Measurements from ENCODE around the gene LOXL4.
A peak's percentile ranks its signal among the peaks of the same experiment; 100 is the strongest.

Gene LOXL4

DNA sequence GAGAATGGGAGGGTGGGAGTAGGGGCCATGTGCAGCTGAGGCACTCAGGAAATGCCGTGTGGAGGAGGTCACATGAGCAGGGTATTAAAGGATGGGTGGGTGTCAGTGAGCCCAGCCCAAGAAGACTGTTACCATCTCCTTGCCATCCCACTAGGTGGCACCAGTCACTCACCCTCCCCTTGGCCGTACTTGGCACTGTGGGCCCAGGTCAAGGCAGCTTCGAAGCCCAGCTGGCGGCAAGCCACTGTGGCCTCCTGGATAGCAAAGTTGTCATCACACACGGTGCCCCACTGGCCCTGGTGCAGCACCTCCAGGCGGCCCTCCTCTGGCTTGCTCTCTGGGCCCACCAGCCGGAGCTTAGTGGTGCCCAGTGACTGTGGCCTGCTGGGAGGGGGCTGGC is 5.4 kb downstream of the LOXL4 start:
- TF ChIP-seq EZH2phosphoT487 (IDR thresholded peaks at IDR 0.05; ENCODE audit: low read depth) = no peak
- TF ChIP-seq, protein P1, sequence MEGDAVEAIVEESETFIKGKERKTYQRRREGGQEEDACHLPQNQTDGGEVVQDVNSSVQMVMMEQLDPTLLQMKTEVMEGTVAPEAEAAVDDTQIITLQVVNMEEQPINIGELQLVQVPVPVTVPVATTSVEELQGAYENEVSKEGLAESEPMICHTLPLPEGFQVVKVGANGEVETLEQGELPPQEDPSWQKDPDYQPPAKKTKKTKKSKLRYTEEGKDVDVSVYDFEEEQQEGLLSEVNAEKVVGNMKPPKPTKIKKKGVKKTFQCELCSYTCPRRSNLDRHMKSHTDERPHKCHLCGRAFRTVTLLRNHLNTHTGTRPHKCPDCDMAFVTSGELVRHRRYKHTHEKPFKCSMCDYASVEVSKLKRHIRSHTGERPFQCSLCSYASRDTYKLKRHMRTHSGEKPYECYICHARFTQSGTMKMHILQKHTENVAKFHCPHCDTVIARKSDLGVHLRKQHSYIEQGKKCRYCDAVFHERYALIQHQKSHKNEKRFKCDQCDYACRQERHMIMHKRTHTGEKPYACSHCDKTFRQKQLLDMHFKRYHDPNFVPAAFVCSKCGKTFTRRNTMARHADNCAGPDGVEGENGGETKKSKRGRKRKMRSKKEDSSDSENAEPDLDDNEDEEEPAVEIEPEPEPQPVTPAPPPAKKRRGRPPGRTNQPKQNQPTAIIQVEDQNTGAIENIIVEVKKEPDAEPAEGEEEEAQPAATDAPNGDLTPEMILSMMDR (IDR thresholded peaks at IDR 0.05; ENCODE audit: low read depth, low read length) = peak; percentile 57
- H3K79me2 ChIP-seq (ENCODE audit: low read length) = no peaks in the 10 kb centered on the region
- no peak overlapping the region for H2AFZ ChIP-seq (ENCODE audit: low read depth, low read length)
- H3K4me1 ChIP-seq (ENCODE audit: low read length) = no peaks in the 10 kb centered on the region
- no peak overlapping the region for H3K4me3 ChIP-seq (ENCODE audit: low read length)
- H3K9me3 ChIP-seq (ENCODE audit: insufficient read depth, low read length) = no peaks in the 10 kb centered on the region
- no peak overlapping the region for H3K27ac ChIP-seq (ENCODE audit: low read length)
- H3K36me3 ChIP-seq (replicated peaks; ENCODE audit: low read depth, low read length) = no peaks in the 10 kb centered on the region
- H3K27me3 ChIP-seq (ENCODE audit: low read depth, low read length) = no peaks in the 10 kb centered on the region
- H3K4me2 ChIP-seq (ENCODE audit: low read length) = no peak overlapping the region
- H3K9ac ChIP-seq (ENCODE audit: low read length) = no peak overlapping the region
- H4K20me1 ChIP-seq (ENCODE audit: insufficient read depth, low read length) = no peaks in the 10 kb centered on the region

DNA sequence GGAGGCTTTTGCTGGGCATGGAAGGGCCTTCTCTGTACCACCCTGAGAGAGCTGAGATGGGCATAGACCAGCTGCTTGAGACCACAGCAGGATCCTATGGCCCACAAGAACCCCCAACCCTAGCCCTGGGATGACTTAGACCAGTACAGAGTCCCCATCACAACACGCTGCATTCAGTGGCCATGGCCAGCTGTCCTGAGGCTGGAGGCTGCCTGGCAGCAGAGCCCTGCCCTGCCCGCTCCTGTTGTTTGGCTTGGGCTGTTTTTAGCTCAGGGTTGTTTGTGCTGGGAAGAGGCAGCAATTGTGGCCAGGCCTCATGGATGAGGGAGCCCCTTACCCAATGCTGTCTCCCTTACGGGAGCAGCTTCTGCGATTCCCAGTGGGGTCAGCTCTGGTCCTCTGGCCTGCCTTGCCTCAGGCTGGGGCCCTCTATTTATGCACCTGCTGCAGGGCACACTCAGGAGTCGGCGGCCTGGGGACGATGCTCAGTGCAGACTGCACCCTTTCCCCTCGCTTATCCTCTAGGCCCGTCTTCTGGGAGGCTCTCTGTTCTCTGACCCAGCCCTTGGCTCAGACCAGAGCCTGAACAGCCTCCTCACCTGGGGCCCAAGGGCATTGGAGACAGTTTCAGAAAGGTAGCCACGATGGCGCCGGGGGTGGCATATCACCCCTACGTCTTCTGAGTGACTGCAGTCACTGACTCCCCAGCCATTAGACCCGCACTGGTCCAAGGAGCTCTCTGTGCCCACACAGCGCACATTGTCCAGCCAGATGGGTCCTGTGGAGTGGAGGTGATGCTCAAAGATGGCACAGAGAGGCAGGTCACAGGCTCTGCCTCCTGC is 6.3 kb downstream of the LOXL4 start:
- TF ChIP-seq, protein P1 (IDR thresholded peaks at IDR 0.05; ENCODE audit: low read depth, low read length) = no peak
- TF ChIP-seq EZH2phosphoT487 (IDR thresholded peaks at IDR 0.05; ENCODE audit: low read depth) = no peak
- no peaks in the 10 kb centered on the region for H3K9me3 ChIP-seq (ENCODE audit: insufficient read depth, low read length)
- H3K4me3 ChIP-seq (ENCODE audit: low read length) = no peak overlapping the region
- H2AFZ ChIP-seq (ENCODE audit: low read depth, low read length) = no peak overlapping the region
- no peaks in the 10 kb centered on the region for H3K27me3 ChIP-seq (ENCODE audit: low read depth, low read length)
- no peak overlapping the region for H3K27ac ChIP-seq (ENCODE audit: low read length)
- H3K4me2 ChIP-seq (ENCODE audit: low read length) = no peak overlapping the region
- H3K79me2 ChIP-seq (ENCODE audit: low read length) = no peaks in the 10 kb centered on the region
- no peaks in the 10 kb centered on the region for H3K4me1 ChIP-seq (ENCODE audit: low read length)
- H4K20me1 ChIP-seq (ENCODE audit: insufficient read depth, low read length) = no peaks in the 10 kb centered on the region
- H3K36me3 ChIP-seq (replicated peaks; ENCODE audit: low read depth, low read length) = no peaks in the 10 kb centered on the region
- no peak overlapping the region for H3K9ac ChIP-seq (ENCODE audit: low read length)

DNA sequence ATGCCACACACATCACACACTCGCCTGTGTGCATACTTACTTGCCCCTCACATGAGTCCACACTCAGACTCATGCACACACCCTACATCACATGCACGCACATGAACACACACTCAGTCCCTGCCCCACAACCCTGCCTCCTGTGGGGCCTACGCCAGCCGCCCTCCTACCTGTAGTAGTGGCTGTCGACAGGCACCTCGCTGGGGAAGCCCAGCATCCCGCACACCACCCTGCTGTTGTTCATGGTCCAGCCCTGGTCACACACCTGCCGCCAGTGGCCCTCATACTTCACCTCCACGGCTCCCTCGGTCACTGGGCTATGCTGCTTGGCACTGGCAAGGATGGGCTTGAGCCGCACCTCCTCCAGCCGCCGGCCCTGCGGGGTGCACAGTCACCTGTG is 7.2 kb downstream of the LOXL4 start:
- H3K4me3 ChIP-seq (ENCODE audit: low read length) = no peak overlapping the region
- no peaks in the 10 kb centered on the region for H3K4me1 ChIP-seq (ENCODE audit: low read length)
- TF ChIP-seq, protein P1 (IDR thresholded peaks at IDR 0.05; ENCODE audit: low read depth, low read length) = no peak
- TF ChIP-seq EZH2phosphoT487 (IDR thresholded peaks at IDR 0.05; ENCODE audit: low read depth) = no peak
- H3K27ac ChIP-seq (ENCODE audit: low read length) = no peak overlapping the region
- H3K4me2 ChIP-seq (ENCODE audit: low read length) = no peak overlapping the region
- H3K9me3 ChIP-seq (ENCODE audit: insufficient read depth, low read length) = no peaks in the 10 kb centered on the region
- no peak overlapping the region for H3K9ac ChIP-seq (ENCODE audit: low read length)
- no peaks in the 10 kb centered on the region for H3K36me3 ChIP-seq (replicated peaks; ENCODE audit: low read depth, low read length)
- no peaks in the 10 kb centered on the region for H4K20me1 ChIP-seq (ENCODE audit: insufficient read depth, low read length)
- H3K79me2 ChIP-seq (ENCODE audit: low read length) = no peaks in the 10 kb centered on the region
- no peaks in the 10 kb centered on the region for H3K27me3 ChIP-seq (ENCODE audit: low read depth, low read length)
- no peak overlapping the region for H2AFZ ChIP-seq (ENCODE audit: low read depth, low read length)

DNA sequence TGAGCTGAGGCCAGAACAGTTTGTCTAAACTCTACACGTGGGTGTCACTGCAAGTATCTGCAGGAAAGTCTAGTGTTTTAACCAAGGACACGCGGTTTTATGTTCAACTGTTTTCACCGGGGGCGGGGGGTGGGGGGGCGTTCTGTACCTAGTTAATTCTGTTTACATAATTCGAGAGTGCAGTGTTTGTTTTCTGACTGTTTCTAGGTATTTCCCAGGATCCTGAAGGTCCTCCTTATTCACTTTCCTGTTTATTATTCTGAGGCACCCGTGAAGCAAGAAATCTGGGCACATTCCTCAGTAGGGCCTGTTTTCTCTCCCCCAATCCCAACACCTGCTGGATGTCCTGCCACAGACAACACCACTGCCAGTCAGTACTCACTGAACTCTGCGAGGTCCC is 7.6 kb downstream of the LOXL4 start:
- H3K36me3 ChIP-seq (replicated peaks; ENCODE audit: low read depth, low read length) = no peaks in the 10 kb centered on the region
- no peak overlapping the region for H3K9ac ChIP-seq (ENCODE audit: low read length)
- no peaks in the 10 kb centered on the region for H4K20me1 ChIP-seq (ENCODE audit: insufficient read depth, low read length)
- no peaks in the 10 kb centered on the region for H3K4me1 ChIP-seq (ENCODE audit: low read length)
- H2AFZ ChIP-seq (ENCODE audit: low read depth, low read length) = no peak overlapping the region
- TF ChIP-seq, protein P1 (IDR thresholded peaks at IDR 0.05; ENCODE audit: low read depth, low read length) = no peak
- no peak for TF ChIP-seq EZH2phosphoT487 (IDR thresholded peaks at IDR 0.05; ENCODE audit: low read depth)
- H3K27me3 ChIP-seq (ENCODE audit: low read depth, low read length) = no peaks in the 10 kb centered on the region
- H3K79me2 ChIP-seq (ENCODE audit: low read length) = no peaks in the 10 kb centered on the region
- no peak overlapping the region for H3K27ac ChIP-seq (ENCODE audit: low read length)
- H3K9me3 ChIP-seq (ENCODE audit: insufficient read depth, low read length) = no peaks in the 10 kb centered on the region
- H3K4me2 ChIP-seq (ENCODE audit: low read length) = no peak overlapping the region
- H3K4me3 ChIP-seq (ENCODE audit: low read length) = no peak overlapping the region

All from OCI-LY3 (cell line).